ENCODE results near the gene SCYL3. TPM values are rescaled to one million over a fixed set of nuclear protein-coding genes. Genes with fewer than 3 reads are reported as not detected.

SCYL3 gene
- total RNA-seq, 1 donor from 2014 or later, result 5.6 TPM

GRCh38 chr1:169848456-169848855, 45.2 kb downstream of the SCYL3 start:
- intact Hi-C loops (cut with micrococcal nuclease), result no loop called here
- no peak for DNase-seq
- H3K27me3 ChIP-seq (ENCODE audit: low read depth), result no peaks in the 10 kb centered on the region
- H3K4me1 ChIP-seq, result peaks cover 10% of the 10 kb centered on the region
- TF ChIP-seq, protein P1, sequence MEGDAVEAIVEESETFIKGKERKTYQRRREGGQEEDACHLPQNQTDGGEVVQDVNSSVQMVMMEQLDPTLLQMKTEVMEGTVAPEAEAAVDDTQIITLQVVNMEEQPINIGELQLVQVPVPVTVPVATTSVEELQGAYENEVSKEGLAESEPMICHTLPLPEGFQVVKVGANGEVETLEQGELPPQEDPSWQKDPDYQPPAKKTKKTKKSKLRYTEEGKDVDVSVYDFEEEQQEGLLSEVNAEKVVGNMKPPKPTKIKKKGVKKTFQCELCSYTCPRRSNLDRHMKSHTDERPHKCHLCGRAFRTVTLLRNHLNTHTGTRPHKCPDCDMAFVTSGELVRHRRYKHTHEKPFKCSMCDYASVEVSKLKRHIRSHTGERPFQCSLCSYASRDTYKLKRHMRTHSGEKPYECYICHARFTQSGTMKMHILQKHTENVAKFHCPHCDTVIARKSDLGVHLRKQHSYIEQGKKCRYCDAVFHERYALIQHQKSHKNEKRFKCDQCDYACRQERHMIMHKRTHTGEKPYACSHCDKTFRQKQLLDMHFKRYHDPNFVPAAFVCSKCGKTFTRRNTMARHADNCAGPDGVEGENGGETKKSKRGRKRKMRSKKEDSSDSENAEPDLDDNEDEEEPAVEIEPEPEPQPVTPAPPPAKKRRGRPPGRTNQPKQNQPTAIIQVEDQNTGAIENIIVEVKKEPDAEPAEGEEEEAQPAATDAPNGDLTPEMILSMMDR (IDR thresholded peaks at IDR 0.05; ENCODE audit: borderline replicate concordance), result no peak
- no peak overlapping the region for H3K27ac ChIP-seq (replicated peaks)
- peaks cover 68% of the 10 kb centered on the region for H3K36me3 ChIP-seq
- no peak overlapping the region for H3K4me3 ChIP-seq
- no peaks in the 10 kb centered on the region for H3K9me3 ChIP-seq (replicated peaks)

- Histone ChIP-seq H3K9me3 (replicated peaks) (peaks cover 6% of the 10 kb centered on the region), H3K4me3 (no peak overlapping the region), H3K27ac (replicated peaks) (no peak overlapping the region), H3K36me3 (peaks cover 65% of the 10 kb centered on the region), H3K27me3 (ENCODE audit: low read depth) (no peaks in the 10 kb centered on the region), H3K4me1 (peaks cover 10% of the 10 kb centered on the region)
- TF ChIP-seq, protein P1 (IDR thresholded peaks at IDR 0.05; ENCODE audit: borderline replicate concordance), result no peak
- DNase-seq, result no peak
- intact Hi-C loops (cut with micrococcal nuclease), result no loop called here
These were observed 48.6 kb downstream of the SCYL3 start for GRCh38 chr1:169844941-169845608.

- TF ChIP-seq, protein P1 (IDR thresholded peaks at IDR 0.05; ENCODE audit: borderline replicate concordance), result no peak
- H3K36me3 ChIP-seq, result peaks cover 65% of the 10 kb centered on the region
- no peaks in the 10 kb centered on the region for H3K27me3 ChIP-seq (ENCODE audit: low read depth)
- H3K9me3 ChIP-seq (replicated peaks), result peaks cover 20% of the 10 kb centered on the region
- intact Hi-C loops (cut with micrococcal nuclease), result no loop called here
- no peak overlapping the region for H3K27ac ChIP-seq (replicated peaks)
- peaks cover 4% of the 10 kb centered on the region for H3K4me1 ChIP-seq
- DNase-seq, result no peak
- no peak overlapping the region for H3K4me3 ChIP-seq
These were observed 54.8 kb downstream of the SCYL3 start for GRCh38 chr1:169838942-169839341.

DNA sequence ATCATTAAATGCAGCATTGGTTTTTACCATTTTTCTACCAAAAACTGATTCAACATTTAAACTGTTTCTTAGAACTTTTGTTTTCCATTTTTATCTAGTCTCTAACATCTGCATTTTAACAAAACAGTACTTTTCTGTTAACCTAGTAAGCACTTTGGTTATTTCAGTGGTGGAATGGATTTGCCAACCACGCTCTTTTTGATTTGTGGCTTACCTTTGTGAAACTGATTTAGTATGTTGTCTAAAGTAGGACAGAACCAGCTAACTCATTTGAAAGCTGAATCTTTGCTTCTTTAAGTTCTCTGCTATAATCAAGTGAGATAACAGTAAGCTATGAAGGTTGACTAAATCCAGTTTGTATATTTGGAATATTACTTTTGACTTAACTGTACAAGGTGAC, 57.5 kb downstream of the SCYL3 start:
- no peak for DNase-seq
- Histone ChIP-seq H3K4me3 (no peak overlapping the region), H3K27me3 (ENCODE audit: low read depth) (no peaks in the 10 kb centered on the region), H3K4me1 (peaks cover 4% of the 10 kb centered on the region), H3K36me3 (peaks cover 61% of the 10 kb centered on the region), H3K27ac (replicated peaks) (no peak overlapping the region), H3K9me3 (replicated peaks) (peaks cover 20% of the 10 kb centered on the region)
- TF ChIP-seq, protein P1 (IDR thresholded peaks at IDR 0.05; ENCODE audit: borderline replicate concordance), result no peak
- intact Hi-C loops (cut with micrococcal nuclease), result no loop called here

- Histone ChIP-seq H3K9me3 (replicated peaks) (peaks cover 19% of the 10 kb centered on the region), H3K36me3 (peaks cover 58% of the 10 kb centered on the region), H3K27ac (replicated peaks) (no peak overlapping the region), H3K4me3 (no peak overlapping the region), H3K4me1 (peaks cover 4% of the 10 kb centered on the region), H3K27me3 (ENCODE audit: low read depth) (no peaks in the 10 kb centered on the region)
- TF ChIP-seq, protein P1 (IDR thresholded peaks at IDR 0.05; ENCODE audit: borderline replicate concordance), result no peak
- no peak for DNase-seq
- intact Hi-C loops (cut with micrococcal nuclease), result no loop called here
These were observed 58.0 kb downstream of the SCYL3 start for GRCh38 chr1:169835647-169836046.

Measured in left ventricle myocardium inferior (tissue), 1 donor.